Measurements from ENCODE around the gene ERC1.

ERC1 gene

GRCh38 chr12:996881-997280 lies 5.9 kb downstream of the ERC1 start:
- Histone ChIP-seq H3K4me1 (ENCODE audit: control insufficient read depth, insufficient read depth, low read length) (peaks cover 9% of the 10 kb centered on the region; the same call in 1 of the 2 replicates), H3K27ac (ENCODE audit: extremely low read depth, low read depth, low read length) (no peak overlapping the region), H3K36me3 (ENCODE audit: control insufficient read depth in 2 of 2, insufficient read depth in 1 of 2, low read length in 2 of 2) (peaks cover 4 to 8% of the 10 kb centered on the region in 2 experiments; a peak in 2 of 3 replicates), H3K4me3 (ENCODE audit: low read depth, low read length) (no peak overlapping the region), H3K9me3 (ENCODE audit: control insufficient read depth, insufficient read depth, low read depth, low read length) (no peaks in the 10 kb centered on the region)
- POLR2A ChIA-PET: no interaction called here
- TF ChIP-seq MZF1 (tag by site-specific recombination; IDR thresholded peaks at IDR 0.05; ENCODE audit: borderline replicate concordance) (no peak), ZXDB (tag by site-specific recombination; IDR thresholded peaks at IDR 0.05) (no peak), ZNF416 (tag by site-specific recombination; IDR thresholded peaks at IDR 0.05) (no peak), ZNF335 (tag by site-specific recombination; conservative IDR thresholded peaks at IDR 0.05) (no peak), ZNF18 (tag by site-specific recombination; IDR thresholded peaks at IDR 0.05) (no peak), ZNF211 (tag by site-specific recombination; IDR thresholded peaks at IDR 0.05; ENCODE audit: low read depth) (no peak), ZNF155 (tag by site-specific recombination; IDR thresholded peaks at IDR 0.05) (no peak), ZNF692 (tag by site-specific recombination; IDR thresholded peaks at IDR 0.05) (no peak), ZNF521 (tag by site-specific recombination; IDR thresholded peaks at IDR 0.05) (no peak), ZBTB49 (tag by site-specific recombination; IDR thresholded peaks at IDR 0.05; ENCODE audit: low read depth) (no peak), SALL2 (tag by site-specific recombination; IDR thresholded peaks at IDR 0.05; ENCODE audit: borderline replicate concordance) (no peak), ZNF664 (tag by site-specific recombination; IDR thresholded peaks at IDR 0.05) (no peak), ZNF549 (tag by site-specific recombination; IDR thresholded peaks at IDR 0.05) (no peak), TRIM28 (IDR thresholded peaks at IDR 0.05; ENCODE audit: borderline replicate concordance, low read length) (no peak)
- TF ChIP-seq, protein P1, sequence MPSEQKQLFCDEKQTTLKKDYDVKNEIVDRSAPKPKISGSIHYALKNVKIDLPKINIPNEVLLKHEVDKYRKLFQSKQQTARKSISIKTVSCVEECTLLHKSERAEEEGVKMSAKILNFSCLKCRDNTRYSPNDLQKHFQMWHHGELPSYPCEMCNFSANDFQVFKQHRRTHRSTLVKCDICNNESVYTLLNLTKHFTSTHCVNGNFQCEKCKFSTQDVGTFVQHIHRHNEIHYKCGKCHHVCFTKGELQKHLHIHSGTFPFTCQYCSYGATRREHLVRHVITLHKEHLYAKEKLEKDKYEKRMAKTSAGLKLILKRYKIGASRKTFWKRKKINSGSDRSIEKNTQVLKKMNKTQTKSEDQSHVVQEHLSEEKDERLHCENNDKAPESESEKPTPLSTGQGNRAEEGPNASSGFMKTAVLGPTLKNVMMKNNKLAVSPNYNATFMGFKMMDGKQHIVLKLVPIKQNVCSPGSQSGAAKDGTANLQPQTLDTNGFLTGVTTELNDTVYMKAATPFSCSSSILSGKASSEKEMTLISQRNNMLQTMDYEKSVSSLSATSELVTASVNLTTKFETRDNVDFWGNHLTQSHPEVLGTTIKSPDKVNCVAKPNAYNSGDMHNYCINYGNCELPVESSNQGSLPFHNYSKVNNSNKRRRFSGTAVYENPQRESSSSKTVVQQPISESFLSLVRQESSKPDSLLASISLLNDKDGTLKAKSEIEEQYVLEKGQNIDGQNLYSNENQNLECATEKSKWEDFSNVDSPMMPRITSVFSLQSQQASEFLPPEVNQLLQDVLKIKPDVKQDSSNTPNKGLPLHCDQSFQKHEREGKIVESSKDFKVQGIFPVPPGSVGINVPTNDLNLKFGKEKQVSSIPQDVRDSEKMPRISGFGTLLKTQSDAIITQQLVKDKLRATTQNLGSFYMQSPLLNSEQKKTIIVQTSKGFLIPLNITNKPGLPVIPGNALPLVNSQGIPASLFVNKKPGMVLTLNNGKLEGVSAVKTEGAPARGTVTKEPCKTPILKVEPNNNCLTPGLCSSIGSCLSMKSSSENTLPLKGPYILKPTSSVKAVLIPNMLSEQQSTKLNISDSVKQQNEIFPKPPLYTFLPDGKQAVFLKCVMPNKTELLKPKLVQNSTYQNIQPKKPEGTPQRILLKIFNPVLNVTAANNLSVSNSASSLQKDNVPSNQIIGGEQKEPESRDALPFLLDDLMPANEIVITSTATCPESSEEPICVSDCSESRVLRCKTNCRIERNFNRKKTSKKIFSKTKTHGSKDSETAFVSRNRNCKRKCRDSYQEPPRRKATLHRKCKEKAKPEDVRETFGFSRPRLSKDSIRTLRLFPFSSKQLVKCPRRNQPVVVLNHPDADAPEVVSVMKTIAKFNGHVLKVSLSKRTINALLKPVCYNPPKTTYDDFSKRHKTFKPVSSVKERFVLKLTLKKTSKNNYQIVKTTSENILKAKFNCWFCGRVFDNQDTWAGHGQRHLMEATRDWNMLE (tag by site-specific recombination; conservative IDR thresholded peaks at IDR 0.05; ENCODE audit: low read depth): no peak
- TF ChIP-seq, protein P2, sequence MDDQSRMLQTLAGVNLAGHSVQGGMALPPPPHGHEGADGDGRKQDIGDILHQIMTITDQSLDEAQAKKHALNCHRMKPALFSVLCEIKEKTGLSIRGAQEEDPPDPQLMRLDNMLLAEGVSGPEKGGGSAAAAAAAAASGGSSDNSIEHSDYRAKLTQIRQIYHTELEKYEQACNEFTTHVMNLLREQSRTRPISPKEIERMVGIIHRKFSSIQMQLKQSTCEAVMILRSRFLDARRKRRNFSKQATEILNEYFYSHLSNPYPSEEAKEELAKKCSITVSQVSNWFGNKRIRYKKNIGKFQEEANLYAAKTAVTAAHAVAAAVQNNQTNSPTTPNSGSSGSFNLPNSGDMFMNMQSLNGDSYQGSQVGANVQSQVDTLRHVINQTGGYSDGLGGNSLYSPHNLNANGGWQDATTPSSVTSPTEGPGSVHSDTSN (CRISPR knock-in tag; IDR thresholded peaks at IDR 0.05): no peak
- TF ChIP-seq, protein P3, sequence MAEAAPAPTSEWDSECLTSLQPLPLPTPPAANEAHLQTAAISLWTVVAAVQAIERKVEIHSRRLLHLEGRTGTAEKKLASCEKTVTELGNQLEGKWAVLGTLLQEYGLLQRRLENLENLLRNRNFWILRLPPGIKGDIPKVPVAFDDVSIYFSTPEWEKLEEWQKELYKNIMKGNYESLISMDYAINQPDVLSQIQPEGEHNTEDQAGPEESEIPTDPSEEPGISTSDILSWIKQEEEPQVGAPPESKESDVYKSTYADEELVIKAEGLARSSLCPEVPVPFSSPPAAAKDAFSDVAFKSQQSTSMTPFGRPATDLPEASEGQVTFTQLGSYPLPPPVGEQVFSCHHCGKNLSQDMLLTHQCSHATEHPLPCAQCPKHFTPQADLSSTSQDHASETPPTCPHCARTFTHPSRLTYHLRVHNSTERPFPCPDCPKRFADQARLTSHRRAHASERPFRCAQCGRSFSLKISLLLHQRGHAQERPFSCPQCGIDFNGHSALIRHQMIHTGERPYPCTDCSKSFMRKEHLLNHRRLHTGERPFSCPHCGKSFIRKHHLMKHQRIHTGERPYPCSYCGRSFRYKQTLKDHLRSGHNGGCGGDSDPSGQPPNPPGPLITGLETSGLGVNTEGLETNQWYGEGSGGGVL (tag by site-specific recombination; IDR thresholded peaks at IDR 0.05): no peak
- TF ChIP-seq, protein P4, sequence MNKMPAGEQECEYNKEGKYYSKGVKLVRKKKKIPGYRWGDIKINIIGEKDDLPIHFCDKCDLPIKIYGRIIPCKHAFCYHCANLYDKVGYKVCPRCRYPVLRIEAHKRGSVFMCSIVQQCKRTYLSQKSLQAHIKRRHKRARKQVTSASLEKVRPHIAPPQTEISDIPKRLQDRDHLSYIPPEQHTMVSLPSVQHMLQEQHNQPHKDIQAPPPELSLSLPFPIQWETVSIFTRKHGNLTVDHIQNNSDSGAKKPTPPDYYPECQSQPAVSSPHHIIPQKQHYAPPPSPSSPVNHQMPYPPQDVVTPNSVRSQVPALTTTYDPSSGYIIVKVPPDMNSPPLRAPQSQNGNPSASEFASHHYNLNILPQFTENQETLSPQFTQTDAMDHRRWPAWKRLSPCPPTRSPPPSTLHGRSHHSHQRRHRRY (tag by site-specific recombination; IDR thresholded peaks at IDR 0.05): no peak
- CTCF ChIA-PET: interaction anchor here (0.6 to 2.3 kb wide), 3 partner anchors 62 to 596 kb away, joined by 3 to 6 read pairs (median 4); no protein-coding TSS in a partner anchor
